Mesenchymal stem cell (in vitro differentiated cells and primary cell): ENCODE data around the gene RPAP2.
A peak's percentile ranks its signal among the peaks of the same experiment; 100 is the strongest.

Experiments
- DNase-seq: peaks from one replicate; pipeline ENCODE4 v3.0.0-alpha.2; 2013
- H2AFZ ChIP-seq: one replicate; pipeline ENCODE4 v1.6.1; 2013; ENCODE audit warnings: low read depth, mild to moderate bottlenecking, control low read depth, inconsistent platforms, low read length, moderate library complexity
- H2AK5ac ChIP-seq: 2 replicates; pipeline ENCODE4 v1.6.1; 2013; ENCODE audit warnings: low read length, moderate library complexity, mild to moderate bottlenecking, inconsistent platforms; ENCODE audit not compliant: severe bottlenecking
- H2BK120ac ChIP-seq: one replicate; pipeline ENCODE4 v1.6.1; 2013; ENCODE audit warnings: low read depth, mild to moderate bottlenecking, inconsistent platforms, low read length, moderate library complexity
- H2BK12ac ChIP-seq, 2 experiments: one replicate each; pipeline ENCODE4 v1.6.1; 2013; ENCODE audit warnings: inconsistent platforms in 2 of 2, low read length in 2 of 2, mild to moderate bottlenecking in 2 of 2, moderate library complexity in 2 of 2, control low read depth in 1 of 2
- H2BK15ac ChIP-seq: one replicate; pipeline ENCODE4 v1.6.1; 2013; ENCODE audit warnings: mild to moderate bottlenecking, low read depth, inconsistent platforms; ENCODE audit not compliant: poor library complexity, severe bottlenecking
- H2BK5ac ChIP-seq: 2 replicates; pipeline ENCODE4 v1.6.1; 2013; ENCODE audit warnings: low read depth, mild to moderate bottlenecking, low read length, control low read depth, inconsistent platforms; ENCODE audit not compliant: poor library complexity, severe bottlenecking
- H3K14ac ChIP-seq, 2 experiments: one replicate each; pipeline ENCODE4 v1.6.1; 2013; ENCODE audit warnings: inconsistent platforms in 2 of 2, low read length in 2 of 2, control low read depth in 1 of 2, mild to moderate bottlenecking in 1 of 2, moderate library complexity in 1 of 2
- H3K18ac ChIP-seq, 2 experiments: one replicate each; pipeline ENCODE4 v1.6.1; 2013; ENCODE audit warnings: inconsistent platforms in 2 of 2, low read length in 2 of 2, control low read depth in 1 of 2, low read depth in 1 of 2, mild to moderate bottlenecking in 1 of 2
- H3K23ac ChIP-seq, 2 experiments: one replicate each; pipeline ENCODE4 v1.6.1; 2013; ENCODE audit warnings: inconsistent platforms in 2 of 2, low read length in 2 of 2, mild to moderate bottlenecking in 2 of 2, moderate library complexity in 2 of 2, control low read depth in 1 of 2
- H3K27ac ChIP-seq: 2 replicates; pipeline ENCODE4 v1.5.1; 2013; ENCODE audit warnings: mild to moderate bottlenecking, moderate library complexity, low read length, control low read depth, inconsistent platforms; ENCODE audit not compliant: poor library complexity, severe bottlenecking
- H3K27me3 ChIP-seq, 2 experiments: 2 replicates each; pipeline versions ENCODE4 v1.6.1 to v1.7.0; 2013; ENCODE audit warnings: low read length in 2 of 2, mild to moderate bottlenecking in 2 of 2, moderate library complexity in 2 of 2, control low read depth in 1 of 2, inconsistent platforms in 1 of 2; ENCODE audit not compliant: control insufficient read depth in 1 of 2, insufficient read depth in 1 of 2
- H3K36me3 ChIP-seq, 2 experiments: 2 replicates each; pipeline versions ENCODE4 v1.6.1 to v1.7.0; 2013; ENCODE audit warnings: low read length in 2 of 2, control low read depth in 1 of 2, inconsistent platforms in 1 of 2, low read depth in 1 of 2, mild to moderate bottlenecking in 1 of 2; ENCODE audit not compliant: insufficient read depth in 2 of 2, control insufficient read depth in 1 of 2
- H3K4ac ChIP-seq, 2 experiments: one replicate each; pipeline ENCODE4 v1.6.1; 2013; ENCODE audit warnings: inconsistent platforms in 2 of 2, low read length in 2 of 2, mild to moderate bottlenecking in 2 of 2, moderate library complexity in 2 of 2, control low read depth in 1 of 2, low read depth in 1 of 2
- H3K4me1 ChIP-seq: 2 replicates; pipeline ENCODE4 v1.6.1; 2013; ENCODE audit warnings: low read depth, low read length, control low read depth; ENCODE audit not compliant: control insufficient read depth, insufficient read depth
- H3K4me2 ChIP-seq: 2 replicates; pipeline ENCODE4 v1.6.1; 2013; ENCODE audit warnings: low read length, mild to moderate bottlenecking, inconsistent platforms; ENCODE audit not compliant: poor library complexity, severe bottlenecking
- H3K4me3 ChIP-seq, 2 experiments: 2 replicates each; pipeline versions ENCODE4 v1.5.1 to v1.7.0; 2013; ENCODE audit warnings: low read length in 2 of 2, mild to moderate bottlenecking in 2 of 2, control low read depth in 1 of 2, low read depth in 1 of 2; ENCODE audit not compliant: insufficient read depth in 1 of 2
- H3K79me1 ChIP-seq: replicated peaks from 2 replicates; pipeline ENCODE4 v1.6.1; 2013; ENCODE audit warnings: mild to moderate bottlenecking, control low read depth, low read length, inconsistent platforms; ENCODE audit not compliant: poor library complexity, severe bottlenecking
- H3K9ac ChIP-seq: 2 replicates; pipeline ENCODE4 v1.7.0; 2013; ENCODE audit warnings: mild to moderate bottlenecking, low read length, moderate library complexity
- H3K9me3 ChIP-seq: 2 replicates; pipeline ENCODE4 v1.7.0; 2013; ENCODE audit warnings: mild to moderate bottlenecking, low read length; ENCODE audit not compliant: control insufficient read depth
- H4K8ac ChIP-seq: one replicate; pipeline ENCODE4 v1.6.1; 2013; ENCODE audit warnings: inconsistent platforms, mild to moderate bottlenecking, low read length, moderate library complexity
- H4K91ac ChIP-seq: one replicate; pipeline ENCODE4 v1.6.1; 2013; ENCODE audit warnings: mild to moderate bottlenecking, low read length, inconsistent platforms
- WGBS: methylation state at CpG from one replicate; pipeline ENCODE4 v1.1.7; 2013; ENCODE audit warnings: mixed read lengths; 5-methylcytosine and 5-hydroxymethylcytosine counted together

The RPAP2 gene

DNA sequence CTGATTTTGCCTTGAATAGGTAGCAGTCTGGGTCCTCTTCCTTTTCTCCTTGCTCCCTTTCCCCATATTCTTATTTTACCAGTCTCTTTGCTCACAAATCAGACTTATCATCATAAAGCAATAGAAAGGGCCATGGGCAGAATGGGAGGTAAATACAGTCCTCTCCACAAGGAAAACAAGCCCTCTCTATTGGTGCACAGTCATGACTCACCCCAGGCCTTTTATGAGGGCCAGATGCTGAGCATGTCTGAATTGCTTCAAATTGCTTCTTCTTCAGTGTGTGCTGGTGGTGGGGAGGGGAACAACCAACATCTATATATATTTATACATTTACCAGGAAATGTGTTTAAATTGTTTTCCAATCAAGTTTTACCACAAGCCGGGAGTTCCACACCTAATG, 112.7 kb downstream of the RPAP2 start:
- no peak overlapping the region for H2BK120ac ChIP-seq
- H3K9ac ChIP-seq: peak overlapping the region; percentile 6
- H3K36me3 ChIP-seq: no peaks in the 10 kb centered on the region
- H3K4me1 ChIP-seq: no peaks in the 10 kb centered on the region
- no CpG with 5 or more reads among the region's 1 CpG for WGBS
- no peak overlapping the region for H3K23ac ChIP-seq
- H3K18ac ChIP-seq: no peak overlapping the region
- DNase-seq: peak; percentile 37
- H3K4me2 ChIP-seq: no peak overlapping the region
- no peak overlapping the region for H3K4me3 ChIP-seq
- no peak overlapping the region for H2BK5ac ChIP-seq
- H3K79me1 ChIP-seq: no peaks in the 10 kb centered on the region
- H2AFZ ChIP-seq: no peak overlapping the region
- no peak overlapping the region for H3K4ac ChIP-seq
- no peak overlapping the region for H3K14ac ChIP-seq
- no peaks in the 10 kb centered on the region for H3K9me3 ChIP-seq
- H4K91ac ChIP-seq: no peak overlapping the region
- H2AK5ac ChIP-seq: no peak overlapping the region
- H2BK12ac ChIP-seq: no peak overlapping the region
- H3K27ac ChIP-seq: no peak overlapping the region
- H2BK15ac ChIP-seq: no peak overlapping the region
- H3K27me3 ChIP-seq: no peaks in the 10 kb centered on the region
- no peak overlapping the region for H4K8ac ChIP-seq

DNA sequence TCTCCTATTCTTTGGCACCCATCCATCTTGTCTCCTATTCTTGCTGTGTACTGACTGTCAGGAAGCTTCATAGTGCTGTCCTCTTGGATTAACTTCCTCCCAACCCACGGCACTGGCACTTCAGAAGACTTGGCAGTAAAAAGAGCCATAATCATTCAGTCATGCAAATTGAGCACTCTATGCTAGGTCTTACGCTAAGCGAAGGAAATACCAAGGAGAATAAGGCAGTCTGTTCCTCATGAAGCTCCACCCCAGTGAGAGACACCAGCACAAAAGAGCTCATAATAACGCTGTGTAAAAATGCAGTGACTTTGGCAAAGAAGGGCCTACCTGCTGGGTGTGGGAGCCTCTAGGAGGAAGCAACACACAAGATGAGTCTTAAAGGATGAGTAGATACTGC, 120.8 kb downstream of the RPAP2 start:
- Histone ChIP-seq H3K4ac (no peak overlapping the region), H3K14ac (no peak overlapping the region), H3K9me3 (no peaks in the 10 kb centered on the region), H2BK15ac (no peak overlapping the region), H3K36me3 (no peaks in the 10 kb centered on the region), H2BK5ac (no peak overlapping the region), H3K27ac (no peak overlapping the region), H3K23ac (no peak overlapping the region), H2AK5ac (no peak overlapping the region), H3K79me1 (no peaks in the 10 kb centered on the region), H3K4me3 (no peak overlapping the region), H3K9ac (no peak overlapping the region), H3K27me3 (no peaks in the 10 kb centered on the region), H4K8ac (no peak overlapping the region), H2BK12ac (no peak overlapping the region), H2AFZ (no peak overlapping the region), H4K91ac (no peak overlapping the region), H3K4me2 (no peak overlapping the region), H3K4me1 (no peaks in the 10 kb centered on the region), H3K18ac (no peak overlapping the region), H2BK120ac (no peak overlapping the region)
- DNase-seq: no peak
- WGBS: 77% methylated on average over 4 of the region's 4 CpGs

DNA sequence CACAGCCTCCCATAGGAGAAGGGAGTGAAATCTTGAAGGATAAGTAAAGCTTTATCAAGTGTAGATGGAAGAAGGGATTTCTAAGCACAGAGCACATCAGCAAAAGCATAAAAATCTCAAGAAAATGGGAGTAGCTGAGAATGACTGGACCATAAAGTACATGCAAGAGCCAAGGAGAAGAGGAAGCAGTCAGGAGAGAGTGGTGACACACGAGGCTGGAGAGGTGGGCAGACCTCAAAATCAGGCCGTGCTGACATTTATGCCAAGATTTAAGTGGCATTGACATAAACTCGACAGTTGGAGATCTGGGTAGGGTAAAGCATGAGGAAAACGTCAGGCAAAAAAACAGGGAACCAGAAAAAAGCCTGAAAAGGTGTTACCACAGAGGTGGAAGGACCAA, 125.5 kb downstream of the RPAP2 start:
- no peak overlapping the region for H2BK12ac ChIP-seq
- no peak overlapping the region for H2AFZ ChIP-seq
- H2BK5ac ChIP-seq: no peak overlapping the region
- no peak overlapping the region for H4K8ac ChIP-seq
- H3K27me3 ChIP-seq: no peaks in the 10 kb centered on the region
- H3K9ac ChIP-seq: no peak overlapping the region
- no peak overlapping the region for H3K14ac ChIP-seq
- no peak overlapping the region for H3K4ac ChIP-seq
- H3K27ac ChIP-seq: no peak overlapping the region
- WGBS: 68% methylated on average over 4 of the region's 4 CpGs
- no peak overlapping the region for H3K23ac ChIP-seq
- H3K4me3 ChIP-seq: no peak overlapping the region
- no peak overlapping the region for H2AK5ac ChIP-seq
- DNase-seq: no peak
- H3K4me1 ChIP-seq: no peaks in the 10 kb centered on the region
- no peak overlapping the region for H3K18ac ChIP-seq
- H3K79me1 ChIP-seq: no peaks in the 10 kb centered on the region
- H3K36me3 ChIP-seq: no peaks in the 10 kb centered on the region
- H2BK120ac ChIP-seq: no peak overlapping the region
- H4K91ac ChIP-seq: no peak overlapping the region
- no peak overlapping the region for H2BK15ac ChIP-seq
- no peaks in the 10 kb centered on the region for H3K9me3 ChIP-seq
- no peak overlapping the region for H3K4me2 ChIP-seq

DNA sequence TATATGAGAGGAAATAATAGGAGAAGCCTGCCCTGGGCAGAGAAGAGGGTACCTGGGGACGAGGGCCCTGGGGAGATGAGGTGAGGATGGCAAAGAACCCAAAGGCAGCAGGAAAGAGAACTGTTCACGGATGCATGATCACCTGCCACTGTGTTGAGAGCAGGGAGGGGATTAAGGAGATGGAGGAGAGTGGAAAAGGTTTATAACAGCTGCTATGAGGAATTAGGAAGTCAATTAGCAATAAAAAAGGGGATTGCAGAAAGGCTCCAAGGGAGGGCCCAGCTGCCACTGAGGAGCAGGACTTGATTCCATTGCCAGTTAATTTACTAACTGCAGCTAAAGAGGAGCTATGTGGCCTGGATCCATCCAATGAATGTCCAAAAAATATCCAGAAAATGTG, 126.8 kb downstream of the RPAP2 start:
- Histone ChIP-seq H3K36me3 (no peaks in the 10 kb centered on the region), H3K9ac (no peak overlapping the region), H3K27ac (no peak overlapping the region), H2AFZ (no peak overlapping the region), H2AK5ac (no peak overlapping the region), H3K4me1 (no peaks in the 10 kb centered on the region), H2BK15ac (no peak overlapping the region), H3K4me3 (no peak overlapping the region), H3K23ac (no peak overlapping the region), H4K8ac (no peak overlapping the region), H2BK120ac (no peak overlapping the region), H3K79me1 (no peaks in the 10 kb centered on the region), H4K91ac (no peak overlapping the region), H3K14ac (no peak overlapping the region), H3K4ac (no peak overlapping the region), H3K9me3 (no peaks in the 10 kb centered on the region), H3K27me3 (no peaks in the 10 kb centered on the region), H2BK5ac (no peak overlapping the region), H3K18ac (no peak overlapping the region), H3K4me2 (no peak overlapping the region), H2BK12ac (no peak overlapping the region)
- WGBS: 45% methylated on average over 2 of the region's 2 CpGs
- DNase-seq: no peak
